Putamen (tissue), 1 donor: ENCODE data around the gene RAP1GDS1.
"Not testable (repeated sequence)": the region's sequence is repeated elsewhere in the genome, so short reads cannot be mapped to it uniquely, and the experiment has no call there.

Experiments
- DNase-seq: peaks from one replicate; pipeline ENCODE4 v3.0.0-alpha.2; 2016; ENCODE audit warnings: low spot score

RAP1GDS1 gene

GRCh38 chr4:98289375-98289774 lies 28.2 kb downstream of the RAP1GDS1 start:
- no peak for DNase-seq

- DNase-seq: no peak
Observed at GRCh38 chr4:98290511-98290910, 29.3 kb downstream of the RAP1GDS1 start.

DNA sequence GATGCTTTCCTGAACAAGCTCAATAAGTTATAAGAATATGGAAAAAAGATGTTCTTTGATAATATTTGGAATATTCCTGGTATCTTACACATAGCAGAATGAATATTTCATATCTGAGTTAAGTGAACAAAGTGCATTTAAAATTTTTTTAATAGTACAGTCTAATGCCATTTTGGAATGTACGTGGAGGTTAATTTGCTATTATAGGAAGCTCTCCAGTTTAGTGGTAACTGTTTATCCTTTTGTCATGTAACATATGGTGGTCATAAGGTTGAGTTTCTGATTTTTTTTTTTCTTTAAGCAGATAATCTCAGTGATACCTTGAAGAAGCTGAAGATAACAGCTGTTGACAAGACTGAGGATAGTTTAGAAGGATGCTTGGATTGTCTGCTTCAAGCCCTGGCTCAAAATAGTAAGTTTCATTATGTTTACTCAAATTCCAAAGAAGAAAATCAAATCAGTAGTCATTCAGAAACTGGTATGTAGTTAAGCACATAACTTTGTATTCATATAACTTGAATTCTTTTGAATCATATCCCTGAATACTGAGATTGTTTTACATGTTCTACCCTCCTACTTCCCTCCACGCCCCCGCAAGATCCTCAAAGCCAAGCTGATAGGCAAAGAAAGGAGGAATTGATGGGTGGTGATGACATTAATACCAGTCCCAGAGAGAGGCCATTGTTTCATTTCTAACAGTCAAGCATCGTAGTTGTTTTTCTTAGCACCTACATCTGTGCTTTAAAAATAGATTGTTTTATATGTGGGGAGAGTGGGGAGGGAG lies 32.1 kb downstream of the RAP1GDS1 start:
- DNase-seq: peak; percentile 81

DNA sequence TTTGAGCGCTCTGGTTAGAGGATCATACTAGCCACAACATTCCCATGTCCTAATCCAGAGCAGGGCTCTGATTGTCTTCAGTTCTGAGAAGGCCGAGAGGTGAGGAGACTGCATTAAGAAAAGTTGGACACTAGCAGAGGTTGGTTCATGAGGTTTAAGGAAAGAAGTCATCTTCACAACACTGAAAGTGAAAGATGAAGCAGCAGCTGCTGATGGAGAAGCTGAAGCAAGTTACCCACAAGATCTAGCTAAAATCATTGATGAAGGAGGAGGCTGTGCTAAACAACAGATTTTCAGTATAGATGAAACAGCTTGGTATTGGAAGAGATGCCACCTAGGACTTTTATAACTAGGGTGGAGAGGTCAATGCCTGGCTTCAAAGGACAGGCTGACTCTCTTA lies 36.8 kb downstream of the RAP1GDS1 start:
- no peak for DNase-seq

DNA sequence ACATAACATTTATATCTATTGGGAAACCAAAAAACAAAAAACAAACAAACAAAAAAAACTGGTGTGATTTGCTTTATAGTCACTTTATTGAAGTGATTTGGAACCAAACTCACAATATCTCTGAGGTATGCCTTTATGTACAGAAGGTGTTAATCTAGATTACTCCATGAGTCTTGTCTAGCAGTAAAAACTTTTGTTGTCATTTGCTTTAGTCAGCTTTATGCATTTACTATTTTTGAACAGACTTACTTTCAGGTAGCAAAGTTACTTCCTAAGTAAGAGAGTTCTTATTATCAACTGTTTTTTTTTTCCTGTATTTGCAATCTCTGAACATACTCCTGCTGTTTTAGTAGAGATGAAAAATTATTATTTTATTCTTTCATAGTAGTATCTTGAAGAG lies 39.5 kb downstream of the RAP1GDS1 start:
- DNase-seq: no peak

- no peak for DNase-seq
Observed at GRCh38 chr4:98305576-98305975, 44.4 kb downstream of the RAP1GDS1 start.

DNA sequence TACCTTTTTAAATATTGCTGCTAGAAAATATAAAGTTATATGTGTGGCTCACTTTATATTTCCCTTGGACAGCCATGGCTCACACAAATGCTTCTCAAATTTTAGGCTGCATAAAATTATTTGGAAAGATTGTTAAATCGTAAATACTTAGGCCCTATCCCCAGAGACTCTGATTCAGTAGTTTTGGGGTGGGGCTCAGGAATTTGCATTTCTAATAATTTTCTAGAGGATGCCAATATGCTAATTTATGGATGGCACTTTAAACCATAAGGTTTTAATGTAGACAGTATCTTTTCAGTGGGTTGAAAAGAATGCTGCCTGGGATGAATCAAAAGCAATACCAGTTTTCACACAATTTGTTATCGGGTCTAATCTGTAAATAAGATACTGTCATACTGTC lies 49.7 kb downstream of the RAP1GDS1 start:
- no peak for DNase-seq

GRCh38 chr4:98311656-98312055 lies 50.5 kb downstream of the RAP1GDS1 start:
- DNase-seq: no peak

DNA sequence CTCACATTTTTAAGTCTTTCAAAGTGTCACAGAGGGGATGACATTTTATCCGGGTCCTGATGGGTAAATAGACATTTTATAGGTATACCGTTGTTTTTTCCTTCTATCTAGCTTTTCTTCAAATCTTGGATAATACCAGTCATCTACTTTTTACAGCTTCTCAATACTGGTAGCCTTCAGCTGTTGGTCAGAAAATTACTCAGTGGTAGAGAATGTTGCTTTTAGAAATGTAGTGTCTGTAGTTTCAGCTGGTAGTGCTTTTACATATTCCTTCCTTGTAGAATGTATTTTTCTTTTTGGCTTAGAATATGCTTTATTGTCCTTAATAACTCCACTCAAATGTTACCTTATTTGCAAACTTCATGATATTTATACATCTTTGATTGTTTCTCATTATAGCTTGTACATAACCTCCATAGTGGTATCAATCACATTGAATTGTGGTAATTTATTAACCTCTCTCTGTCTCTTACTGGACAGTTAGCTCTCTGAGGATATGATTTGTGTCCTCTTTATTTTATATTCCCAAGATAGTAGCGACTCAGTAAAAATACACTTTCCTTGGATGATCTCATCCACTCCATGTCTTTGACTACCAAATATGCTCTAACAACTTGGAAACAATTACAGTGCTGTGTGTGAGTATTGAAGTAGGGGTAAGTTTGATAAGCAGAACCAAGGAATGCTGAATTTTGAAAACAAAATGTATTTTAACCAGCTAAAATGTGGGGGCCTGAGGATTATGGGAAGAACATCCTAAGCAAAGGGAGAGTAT lies 53.8 kb downstream of the RAP1GDS1 start:
- DNase-seq: no peak

DNA sequence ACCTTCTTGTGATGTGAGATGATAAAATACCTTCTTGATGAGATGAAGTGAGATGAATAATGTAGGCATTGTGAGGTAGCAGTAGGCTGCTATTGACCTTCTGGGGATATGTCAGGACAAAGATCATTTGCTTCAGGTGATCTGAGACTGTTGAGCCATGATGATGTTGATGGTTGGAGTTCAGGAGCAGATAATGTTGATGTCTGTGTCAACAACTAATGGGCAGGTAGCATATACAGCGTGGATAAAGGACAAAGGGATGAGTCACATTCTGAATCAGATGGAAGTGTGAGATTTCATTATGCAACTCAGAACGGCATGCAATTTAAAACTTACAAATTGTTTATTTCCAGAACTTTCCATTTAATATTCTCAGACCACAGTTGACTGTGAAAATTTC lies 57.3 kb downstream of the RAP1GDS1 start:
- DNase-seq: no peak

GRCh38 chr4:98319021-98319420 lies 57.8 kb downstream of the RAP1GDS1 start:
- no peak for DNase-seq

GRCh38 chr4:98326168-98326567 lies 65.0 kb downstream of the RAP1GDS1 start:
- DNase-seq: no peak

GRCh38 chr4:98327694-98328093 lies 66.5 kb downstream of the RAP1GDS1 start:
- no peak for DNase-seq

DNA sequence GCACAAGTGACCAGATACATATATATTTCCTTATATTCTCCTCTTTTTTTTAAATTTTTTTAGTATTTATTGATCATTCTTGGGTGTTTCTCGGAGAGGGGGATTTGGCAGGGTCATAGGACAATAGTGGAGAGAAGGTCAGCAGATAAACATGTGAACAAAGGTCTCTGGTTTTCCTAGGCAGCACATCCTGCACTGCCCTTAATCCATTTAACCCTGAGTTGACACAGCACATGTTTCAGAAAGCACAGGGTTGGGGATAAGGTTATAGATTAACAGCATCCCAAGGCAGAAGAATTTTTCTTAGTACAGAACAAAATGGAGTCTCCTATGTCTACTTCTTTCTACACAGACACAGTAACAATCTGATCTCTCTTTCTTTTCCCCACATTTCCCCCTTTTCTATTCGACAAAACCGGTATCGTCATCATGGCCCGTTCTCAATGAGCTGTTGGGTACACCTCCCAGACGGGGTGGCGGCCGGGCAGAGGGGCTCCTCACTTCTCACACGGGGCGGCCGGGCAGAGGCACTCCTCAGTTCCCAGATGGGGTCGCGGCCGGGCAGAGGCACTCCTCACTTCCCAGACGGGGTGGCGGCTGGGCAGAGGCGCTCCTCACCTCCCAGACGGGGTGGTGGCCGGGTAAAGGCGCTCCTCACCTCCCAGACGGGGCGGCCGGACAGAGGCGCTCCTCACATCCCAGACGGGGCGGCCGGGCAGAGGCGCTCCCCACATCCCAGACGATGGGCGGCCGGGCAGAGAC lies 68.9 kb downstream of the RAP1GDS1 start:
- DNase-seq: not testable (repeated sequence)

DNA sequence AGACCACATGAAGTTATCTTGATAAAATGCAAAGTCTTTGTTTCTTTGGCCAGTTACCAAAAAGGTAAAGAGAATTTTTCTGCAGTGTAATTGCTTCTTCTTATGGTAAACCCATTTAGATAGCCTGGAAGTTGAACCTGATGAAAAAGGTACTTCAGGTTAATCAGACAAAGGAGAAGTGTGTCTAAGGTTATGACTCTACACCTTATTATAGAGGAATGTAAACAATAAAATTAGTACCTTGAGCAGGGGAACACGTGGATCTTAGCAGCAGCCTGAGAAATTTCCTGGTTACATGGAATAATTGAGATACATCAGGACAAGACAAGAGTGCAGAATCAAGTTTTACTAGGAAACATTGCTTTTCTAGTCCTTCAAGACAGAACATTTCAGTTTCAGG lies 70.8 kb downstream of the RAP1GDS1 start:
- DNase-seq: no peak

- no peak for DNase-seq
Observed at GRCh38 chr4:98334461-98334860, 73.3 kb downstream of the RAP1GDS1 start.

GRCh38 chr4:98338761-98339438 lies 77.7 kb downstream of the RAP1GDS1 start:
- no peak for DNase-seq

- no peak for DNase-seq
Observed at GRCh38 chr4:98341309-98341708, 80.1 kb downstream of the RAP1GDS1 start.

GRCh38 chr4:98343626-98344025 lies 82.4 kb downstream of the RAP1GDS1 start:
- DNase-seq: no peak

DNA sequence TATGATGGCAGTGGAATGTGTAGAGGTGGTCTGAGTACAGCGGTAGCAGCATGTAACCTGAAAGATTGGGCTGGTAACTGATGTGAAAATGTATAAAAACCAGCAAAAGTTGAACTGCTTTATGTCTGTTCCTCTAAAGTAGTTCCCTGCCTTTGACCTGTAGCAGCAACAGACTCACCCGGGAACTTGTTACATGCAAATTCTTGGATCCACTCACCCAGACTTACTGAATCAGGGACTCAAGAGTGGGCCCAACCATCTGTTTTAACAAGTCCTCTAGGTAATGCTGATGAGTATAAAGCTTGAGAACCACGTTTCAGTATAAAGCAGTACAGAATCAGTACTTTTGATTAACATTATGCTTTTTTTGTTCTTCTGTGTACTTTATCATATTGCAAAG lies 84.7 kb downstream of the RAP1GDS1 start:
- DNase-seq: no peak

DNA sequence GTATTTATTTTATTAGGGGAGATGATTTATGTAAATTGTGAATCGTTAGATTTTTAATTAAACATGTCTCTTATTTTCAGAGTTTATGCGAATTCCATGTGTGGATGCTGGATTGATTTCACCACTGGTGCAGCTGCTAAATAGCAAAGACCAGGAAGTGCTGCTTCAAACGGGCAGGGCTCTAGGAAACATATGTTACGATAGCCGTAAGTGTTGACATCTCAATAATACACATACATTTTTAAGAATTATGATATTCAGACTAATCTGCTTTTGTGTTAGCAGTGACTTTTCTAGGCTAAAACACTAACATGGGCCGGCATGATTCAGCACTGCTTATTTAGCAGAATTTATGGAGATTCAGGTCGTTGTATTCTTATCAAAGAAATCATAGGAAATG lies 91.2 kb downstream of the RAP1GDS1 start:
- DNase-seq: no peak

DNA sequence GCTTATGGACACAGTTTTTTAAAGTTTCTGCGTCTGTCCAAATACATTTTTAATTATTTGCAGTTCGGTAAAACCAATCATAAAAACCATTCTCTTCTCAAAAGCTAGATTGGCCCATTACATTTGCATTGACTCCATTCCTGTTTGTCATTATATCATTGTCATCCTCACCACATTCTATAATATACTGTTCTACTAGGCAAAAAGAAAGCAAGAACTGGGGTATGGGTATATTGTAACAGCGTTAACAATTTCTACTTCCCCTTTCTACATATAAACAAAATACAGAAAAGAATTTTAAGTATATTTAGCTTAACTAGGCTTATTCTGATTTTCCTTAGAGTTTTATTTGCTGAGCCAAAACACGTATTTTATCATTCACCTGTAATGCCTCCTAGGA lies 91.8 kb downstream of the RAP1GDS1 start:
- no peak for DNase-seq
